Tibial artery (tissue), 4 donors: ENCODE results near the gene FGF12.
"Not testable (repeated sequence)": the region's sequence is repeated elsewhere in the genome, so short reads cannot be mapped to it uniquely, and the experiment has no call there.

Experiments used
- DNase-seq, 2 donors: peaks; one replicate each; pipeline ENCODE4 v3.0.0-alpha.2; 2019
- H3K27ac ChIP-seq, 2 donors: fragments of 200-600 bp; sonication (generic) in 1 of 2; 1 replicate in 1 of 2; 2 replicates in 1 of 2; pipeline ENCODE4 v1.5.1; 2018 to 2019; ENCODE audit warnings: mild to moderate bottlenecking in 1 of 2
- H3K27me3 ChIP-seq, 2 donors: fragments of 200-600 bp; sonication (generic) in 1 of 2; one replicate each; pipeline versions ENCODE4 v1.5.1 to v1.6.0; 2016 to 2019
- H3K36me3 ChIP-seq, 3 donors: fragments of 200-600 bp; sonication (generic) in 2 of 3; one replicate each; pipeline ENCODE4 v1.5.1; 2016 to 2019; ENCODE audit warnings: mild to moderate bottlenecking in 2 of 3
- H3K4me1 ChIP-seq, 4 donors: fragments of 200-600 bp; sonication (generic) in 2 of 4; 1 replicate in 3 of 4; 2 replicates in 1 of 4; pipeline ENCODE4 v1.5.1; 2016 to 2019
- H3K4me3 ChIP-seq, 2 donors: fragments of 200-600 bp; sonication (generic) in 1 of 2; 1 replicate in 1 of 2; 2 replicates in 1 of 2; pipeline ENCODE4 v1.5.1; 2018 to 2019; ENCODE audit warnings: mild to moderate bottlenecking in 2 of 2
- H3K9me3 ChIP-seq, 3 donors: fragments of 200-600 bp; sonication (generic) in 1 of 3; one replicate each; pipeline ENCODE4 v1.5.1; 2016 to 2019
- CTCF ChIP-seq, 2 experiments: fragments of 200-600 bp in 1 of 2; fragments of 450-650 bp in 1 of 2; IDR thresholded peaks; one replicate each; pipeline ENCODE4 v1.5.1; 2017 to 2019; ENCODE audit warnings: antibody characterized with exemption in 2 of 2, mild to moderate bottlenecking in 1 of 2, moderate library complexity in 1 of 2
- intact Hi-C: fragments of 100-400 bp; cut with DNase I; formaldehyde crosslinking; loops from one replicate; pipeline ENCODE4 v1.15.0; 2023; ENCODE audit warnings: low total_unique reads

The FGF12 gene

DNA sequence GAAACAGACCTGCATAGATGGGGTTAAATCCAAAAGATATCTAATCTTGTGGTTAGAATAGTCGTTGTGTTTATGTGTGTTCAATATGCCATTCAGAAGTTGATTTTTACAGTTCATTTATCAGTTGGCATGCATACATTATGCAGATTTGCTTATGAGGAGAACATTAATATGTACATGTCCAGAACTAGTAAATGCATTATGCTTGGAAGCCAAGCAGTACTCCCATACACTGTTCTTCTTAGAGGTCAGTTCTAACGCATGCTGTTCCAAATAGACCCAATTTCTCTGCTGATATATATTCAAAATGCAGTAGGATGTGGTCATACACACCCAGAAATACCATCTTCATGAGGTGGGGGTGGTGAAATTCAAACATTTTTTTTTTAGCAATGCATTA is 956 bp downstream of the FGF12 start:
- no peaks in the 10 kb centered on the region for H3K9me3 ChIP-seq
- intact Hi-C loops, result no loop called here
- peaks cover 0 to 16% (median 11%) of the 10 kb centered on the region in 4 donors for H3K4me1 ChIP-seq
- DNase-seq, result no peak
- H3K4me3 ChIP-seq, result no peak overlapping the region
- H3K27ac ChIP-seq, result no peak overlapping the region
- H3K36me3 ChIP-seq, result no peaks in the 10 kb centered on the region
- TF ChIP-seq CTCF (IDR thresholded peaks at IDR 0.05), result no peak
- no peaks in the 10 kb centered on the region for H3K27me3 ChIP-seq

- no peak for TF ChIP-seq CTCF (IDR thresholded peaks at IDR 0.05)
- intact Hi-C loops, result no loop called here
- no peak overlapping the region for H3K4me3 ChIP-seq
Observed at GRCh38 chr3:192719964-192720363, 7.4 kb downstream of the FGF12 start.

DNA sequence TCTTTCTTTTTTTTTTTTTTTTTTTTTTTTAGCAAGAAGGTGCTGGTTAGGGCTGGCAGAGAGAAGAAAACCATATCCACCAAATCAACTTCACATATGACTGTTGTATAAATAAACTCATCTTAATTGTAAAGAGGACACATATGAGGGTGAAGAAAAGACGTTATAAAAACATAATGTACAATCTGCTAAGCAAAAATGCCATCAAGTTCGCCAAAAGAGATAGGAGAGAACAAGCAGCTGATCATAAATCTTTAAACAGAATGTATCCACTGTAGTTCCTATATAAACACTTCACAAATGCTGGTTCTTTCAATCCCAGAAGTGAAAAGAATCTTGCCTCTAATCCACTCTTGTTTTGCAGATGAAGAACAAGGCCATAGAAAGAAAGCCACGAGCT is 9.2 kb downstream of the FGF12 start:
- Histone ChIP-seq H3K27ac (no peak overlapping the region), H3K36me3 (no peaks in the 10 kb centered on the region), H3K4me3 (no peak overlapping the region), H3K4me1 (no peaks in the 10 kb centered on the region), H3K27me3 (no peaks in the 10 kb centered on the region), H3K9me3 (no peaks in the 10 kb centered on the region)
- TF ChIP-seq CTCF (IDR thresholded peaks at IDR 0.05), result no peak
- intact Hi-C loops, result no loop called here
- DNase-seq, result no peak

More at GRCh38 chr3:192719964-192720363, 7.4 kb downstream of the FGF12 start:
- no peaks in the 10 kb centered on the region for H3K36me3 ChIP-seq
- H3K27me3 ChIP-seq, result no peaks in the 10 kb centered on the region
- DNase-seq, result no peak
- no peak overlapping the region for H3K27ac ChIP-seq
- H3K4me1 ChIP-seq, result no peaks in the 10 kb centered on the region
- no peaks in the 10 kb centered on the region for H3K9me3 ChIP-seq

GRCh38 chr3:192715126-192715525 is 12.2 kb downstream of the FGF12 start:
- no peak overlapping the region for H3K4me3 ChIP-seq
- TF ChIP-seq CTCF (IDR thresholded peaks at IDR 0.05), result no peak
- no peak overlapping the region for H3K27ac ChIP-seq
- H3K27me3 ChIP-seq, result no peaks in the 10 kb centered on the region
- intact Hi-C loops, result no loop called here
- DNase-seq, result no peak
- no peaks in the 10 kb centered on the region for H3K9me3 ChIP-seq
- H3K36me3 ChIP-seq, result no peaks in the 10 kb centered on the region
- no peaks in the 10 kb centered on the region for H3K4me1 ChIP-seq

DNA sequence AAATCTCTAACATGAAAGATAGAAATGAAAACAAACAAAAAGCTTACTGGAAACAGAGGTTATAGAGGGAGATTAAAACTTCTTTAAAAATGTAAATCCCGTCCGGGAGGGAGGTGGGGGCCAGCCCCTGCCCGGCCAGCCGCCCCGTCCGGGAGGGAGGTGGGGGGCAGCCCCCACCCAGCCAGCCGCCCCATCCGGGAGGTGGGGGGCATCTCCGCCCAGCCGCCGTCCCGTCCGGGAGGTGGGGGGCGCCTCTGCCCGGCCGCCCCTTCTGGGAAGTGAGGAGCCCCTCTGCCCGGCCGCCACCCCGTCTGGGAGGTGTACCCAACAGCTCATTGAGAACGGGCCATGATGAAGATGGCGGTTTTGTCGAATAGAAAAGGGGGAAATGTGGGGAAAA is 16.2 kb downstream of the FGF12 start:
- H3K27me3 ChIP-seq, intact Hi-C loops, DNase-seq, H3K4me1 ChIP-seq, H3K36me3 ChIP-seq, H3K9me3 ChIP-seq, H3K4me3 ChIP-seq, H3K27ac ChIP-seq: not testable (repeated sequence)

GRCh38 chr3:192710366-192710765 is 17.0 kb downstream of the FGF12 start:
- DNase-seq, result no peak
- H3K27me3 ChIP-seq, result no peaks in the 10 kb centered on the region
- H3K4me3 ChIP-seq, result no peak overlapping the region
- no peak for TF ChIP-seq CTCF (IDR thresholded peaks at IDR 0.05)
- H3K27ac ChIP-seq, result no peak overlapping the region
- H3K4me1 ChIP-seq, result no peaks in the 10 kb centered on the region
- intact Hi-C loops, result no loop called here
- H3K9me3 ChIP-seq, result no peaks in the 10 kb centered on the region
- no peaks in the 10 kb centered on the region for H3K36me3 ChIP-seq
